WTC11 (cell line): ENCODE measurements around the gene DGKH.

Source experiments
- ATF1 ChIP-seq: sonication (generic); formaldehyde crosslinking; IDR thresholded peaks from 2 replicates; pipeline ENCODE4 v1.8.1; 2023; ENCODE audit warnings: mild to moderate bottlenecking, moderate library complexity, missing genetic modification reagents
- ATF3 ChIP-seq: sonication (generic); formaldehyde crosslinking; conservative IDR thresholded peaks from 2 replicates; pipeline ENCODE4 v1.8.1; 2022; ENCODE audit warnings: mild to moderate bottlenecking, missing genetic modification reagents
- CTCF ChIP-seq: fragments of 200-600 bp; IDR thresholded peaks from 2 replicates; pipeline ENCODE4 v1.8.0; 2022; ENCODE audit warnings: antibody characterized with exemption
- FOXJ3 ChIP-seq: sonication (generic); formaldehyde crosslinking; IDR thresholded peaks from 2 replicates; pipeline ENCODE4 v1.9.0; 2021; ENCODE audit warnings: missing genetic modification reagents, mild to moderate bottlenecking, borderline replicate concordance
- NFE2L1 ChIP-seq: sonication (generic); formaldehyde crosslinking; IDR thresholded peaks from 2 replicates; pipeline ENCODE4 v1.8.1; 2023; ENCODE audit warnings: missing genetic modification reagents
- NFYB ChIP-seq: sonication (generic); formaldehyde crosslinking; conservative IDR thresholded peaks from 2 replicates; pipeline ENCODE4 v1.8.0; 2022; ENCODE audit warnings: low read depth, missing genetic modification reagents
- NR1H2 ChIP-seq: sonication (generic); formaldehyde crosslinking; IDR thresholded peaks from 2 replicates; pipeline ENCODE4 v1.9.0; 2021; ENCODE audit warnings: mild to moderate bottlenecking, moderate library complexity, missing genetic modification reagents
- SMAD4 ChIP-seq: sonication (generic); formaldehyde crosslinking; IDR thresholded peaks from 2 replicates; pipeline ENCODE4 v1.8.0; 2022; ENCODE audit warnings: mild to moderate bottlenecking, missing genetic modification reagents
- USF2 ChIP-seq: sonication (generic); formaldehyde crosslinking; IDR thresholded peaks from 2 replicates; pipeline ENCODE4 v1.8.1; 2023; ENCODE audit warnings: mild to moderate bottlenecking, missing genetic modification reagents, moderate library complexity

GRCh38 chr13:42101821-42102585 lies 53.6 kb downstream of the DGKH start:
- no peak for TF ChIP-seq CTCF
- no peak for TF ChIP-seq ATF1 (CRISPR knock-in tag)
- TF ChIP-seq ATF3 (CRISPR knock-in tag) = no peak
- TF ChIP-seq FOXJ3 = no peak
- no peak for TF ChIP-seq USF2 (CRISPR knock-in tag)
- TF ChIP-seq SMAD4 (CRISPR knock-in tag) = no peak
- TF ChIP-seq NFE2L1 (CRISPR knock-in tag) = no peak
- TF ChIP-seq NFYB = no peak
- TF ChIP-seq NR1H2 (CRISPR knock-in tag) = no peak
